Endothelial cell of umbilical vein (primary cell): Measurements from ENCODE around the gene CCDC107. TPM values are rescaled to one million over a fixed set of nuclear protein-coding genes. Genes with fewer than 3 reads are reported as not detected.

ENCODE experiments used
- BruUV-seq: library from RNA; stranded (reverse); fragments of 400-500 nt; replicated peaks from 2 replicates; lab custom pipeline; 2021; lab: Mats Ljungman, UMichigan
- CTCF ChIA-PET: fragments of 300-600, 350-600 bp; sonication (Branson Sonifier 250); formaldehyde crosslinking; loops from one replicate; lab custom pipeline; 2021; ENCODE audit warnings: antibody characterized with exemption, inconsistent platforms; lab: Charles Lee
- POLR2A ChIA-PET: fragments of 300-600, 350-600 bp; sonication (Branson Sonifier 250); formaldehyde crosslinking; loops from one replicate; lab custom pipeline; 2021; ENCODE audit warnings: antibody characterized with exemption, inconsistent platforms; lab: Charles Lee
- DNase-seq: peaks from one replicate; pipeline ENCODE4 v3.0.0-alpha.2; 2011; ENCODE audit warnings: low read depth, low spot score
- FAIRE-seq: peaks from 2 replicates; lab custom pipeline; 2011; peaks lifted over from hg19 to GRCh38; lab: Jason Lieb, UNC
- H2AFZ ChIP-seq: 2 replicates; pipeline ENCODE4 v1.6.0; 2012; ENCODE audit warnings: low read depth, low read length, control low read depth, inconsistent platforms
- H3K27ac ChIP-seq: 2 replicates; pipeline ENCODE4 v1.5.1; 2011; ENCODE audit warnings: low read depth, mild to moderate bottlenecking, control low read depth, low read length, moderate library complexity; ENCODE audit not compliant: insufficient read depth
- H3K27me3 ChIP-seq, 2 experiments: 2 replicates each; pipeline versions ENCODE4 v1.6.0 to v1.6.1; 2011; ENCODE audit warnings: low read length in 2 of 2, mixed read lengths in 1 of 2; ENCODE audit not compliant: control insufficient read depth in 2 of 2, insufficient read depth in 2 of 2
- H3K36me3 ChIP-seq, 2 experiments: 2 replicates in 1 of 2; 3 replicates in 1 of 2; pipeline ENCODE4 v1.5.1; 2011; ENCODE audit warnings: low read length in 2 of 2, mild to moderate bottlenecking in 1 of 2, moderate library complexity in 1 of 2; ENCODE audit not compliant: control insufficient read depth in 2 of 2, insufficient read depth in 2 of 2; ENCODE audit errors: extremely low read depth in 1 of 2
- H3K4me1 ChIP-seq: 3 replicates; pipeline ENCODE4 v1.5.1; 2011; ENCODE audit warnings: mild to moderate bottlenecking, low read length; ENCODE audit not compliant: control insufficient read depth, insufficient read depth; ENCODE audit errors: extremely low read depth
- H3K4me2 ChIP-seq: 2 replicates; pipeline ENCODE4 v1.6.1; 2011; ENCODE audit warnings: low read length, control low read depth, mixed read lengths; ENCODE audit not compliant: insufficient read depth
- H3K4me3 ChIP-seq, 3 experiments: fragments of 200-600 bp in 1 of 3; sonication (generic), shearing (Covaris generic) in 1 of 3; replicated peaks in 1 of 3; 2 replicates each; pipeline ENCODE4 v1.5.1; 2011 to 2016; ENCODE audit warnings: control low read depth in 3 of 3, low read length in 3 of 3, mild to moderate bottlenecking in 2 of 3, inconsistent platforms in 1 of 3, low read depth in 1 of 3, moderate library complexity in 1 of 3; ENCODE audit not compliant: insufficient read depth in 1 of 3
- H3K79me2 ChIP-seq: 2 replicates; pipeline ENCODE4 v1.6.0; 2012; ENCODE audit warnings: low read length, inconsistent platforms; ENCODE audit not compliant: control insufficient read depth, insufficient read depth
- H3K9ac ChIP-seq: replicated peaks from 2 replicates; pipeline ENCODE3; 2011; ENCODE audit warnings: low read length, control low read depth; ENCODE audit not compliant: insufficient read depth; ENCODE audit errors: extremely low read depth
- H3K9me1 ChIP-seq: replicated peaks from 3 replicates; pipeline ENCODE4 v1.6.0; 2011; ENCODE audit warnings: mild to moderate bottlenecking, low read length; ENCODE audit not compliant: control insufficient read depth, insufficient read depth; ENCODE audit errors: extremely low read depth
- H3K9me3 ChIP-seq: replicated peaks from 2 replicates; pipeline ENCODE4 v1.5.1; 2012; ENCODE audit warnings: low read length, inconsistent platforms; ENCODE audit not compliant: control insufficient read depth, insufficient read depth
- H4K20me1 ChIP-seq: replicated peaks from 2 replicates; pipeline ENCODE3; 2011; ENCODE audit warnings: mild to moderate bottlenecking, low read length; ENCODE audit not compliant: control insufficient read depth, insufficient read depth; ENCODE audit errors: extremely low read depth
- CTCF ChIP-seq, 2 donors: IDR thresholded peaks; 1 replicate in 1 of 2; 2 replicates in 1 of 2; pipeline ENCODE4 v1.5.1; 2011; ENCODE audit warnings: low read length in 2 of 2, mild to moderate bottlenecking in 2 of 2, moderate library complexity in 2 of 2, control low read depth in 1 of 2, inconsistent platforms in 1 of 2, low read depth in 1 of 2; ENCODE audit not compliant: insufficient read depth in 1 of 2; ENCODE audit errors: extremely low read depth in 1 of 2
- EZH2 ChIP-seq: IDR thresholded peaks from 2 replicates; pipeline ENCODE4 v1.6.1; 2012; ENCODE audit warnings: borderline replicate concordance, low read depth, mild to moderate bottlenecking, moderate library complexity, low read length, inconsistent platforms; ENCODE audit not compliant: severe bottlenecking
- FOS ChIP-seq: IDR thresholded peaks from 2 replicates; pipeline ENCODE4 v1.6.1; 2011; ENCODE audit warnings: mild to moderate bottlenecking, low read length, moderate library complexity, borderline replicate concordance; ENCODE audit not compliant: insufficient read depth
- GATA2 ChIP-seq: IDR thresholded peaks from 2 replicates; pipeline ENCODE4 v1.7.0; 2011; ENCODE audit warnings: low read depth, mild to moderate bottlenecking, moderate library complexity, mixed read lengths, low read length; ENCODE audit not compliant: insufficient read length, insufficient read depth
- JUN ChIP-seq: IDR thresholded peaks from 2 replicates; pipeline ENCODE4 v1.6.1; 2011; ENCODE audit warnings: borderline replicate concordance, low read depth; ENCODE audit not compliant: insufficient read length, insufficient read depth
- MAX ChIP-seq: IDR thresholded peaks from 2 replicates; pipeline ENCODE4 v1.6.1; 2011; ENCODE audit not compliant: insufficient read depth, insufficient read length
- MYC ChIP-seq: IDR thresholded peaks from one replicate; pipeline ENCODE4 v1.6.1; 2011; ENCODE audit warnings: mild to moderate bottlenecking, low read depth, low read length
- POLR2A ChIP-seq: IDR thresholded peaks from 2 replicates; pipeline ENCODE4 v1.6.1; 2012; ENCODE audit warnings: low read depth, mild to moderate bottlenecking, control low read depth, low read length
- POLR2AphosphoS5 ChIP-seq: IDR thresholded peaks from 2 replicates; pipeline ENCODE4 v1.6.1; 2012; ENCODE audit warnings: low read depth, mild to moderate bottlenecking, control low read depth, low read length, moderate library complexity; ENCODE audit not compliant: insufficient read depth
- dilution Hi-C: fragments of 300-500 bp; cut with MboI; formaldehyde crosslinking; loops from one replicate; pipeline ENCODE4 v1.15.0; 2019; ENCODE audit warnings: low sequenced_read_pairs; ENCODE audit not compliant: extremely low pct_ligation_motif_present
- intact Hi-C: fragments of 100-400 bp; cut with micrococcal nuclease; formaldehyde crosslinking; loops from one replicate; pipeline ENCODE4 v1.10.0; 2022
- polyA plus RNA-seq, 4 experiments: library from polyadenylated mRNA; depleted of rRNA in 3 of 4; stranded (reverse) in 3 of 4; unstranded in 1 of 4; fragments of >200 nt; gene quantifications; 2 replicates each; pipeline versions ENCODE4 v1.2.1 to v1.2.3, GENCODE V29; 2011 to 2012; ENCODE audit warnings: missing spikeins in 1 of 4
- total RNA-seq: library from RNA; stranded (reverse); gene quantifications from 2 replicates; pipeline ENCODE4 v1.2.3, GENCODE V29; 2021

Gene CCDC107
- total and polyA plus RNA-seq, 2 donors (not counting 3 experiments of a cell fraction or from before 2014, with no cell fraction given), result 13.2 to 16.0 TPM

GRCh38 chr9:35616681-35617459 is 41.2 kb upstream of the CCDC107 start:
- intact Hi-C loops, result no loop called here
- POLR2A ChIA-PET, result no interaction called here

GRCh38 chr9:35617548-35617947 is 40.5 kb upstream of the CCDC107 start:
- ChIA-PET POLR2A (no interaction called here), CTCF (interaction anchor here (1.3 kb wide), 1 partner anchor 11 kb away, joined by 4 read pairs; no protein-coding TSS in a partner anchor)
- Histone ChIP-seq H3K9me3 (no peaks in the 10 kb centered on the region), H3K9ac (no peak overlapping the region), H3K4me3 (no peak overlapping the region), H3K4me2 (no peak overlapping the region), H3K27me3 (peaks cover 33 to 44% of the 10 kb centered on the region in 2 experiments), H3K79me2 (no peaks in the 10 kb centered on the region), H4K20me1 (no peaks in the 10 kb centered on the region), H3K4me1 (no peaks in the 10 kb centered on the region), H2AFZ (no peak overlapping the region), H3K36me3 (no peaks in the 10 kb centered on the region), H3K27ac (no peak overlapping the region), H3K9me1 (no peaks in the 10 kb centered on the region)
- TF ChIP-seq POLR2A (no peak), MYC (no peak), CTCF (IDR thresholded peaks at IDR 0.05; ENCODE audit: extremely low read depth in 1 of 2, insufficient read depth in 1 of 2, low read depth in 1 of 2, low read length in 2 of 2) (no peak), JUN (no peak), GATA2 (no peak), MAX (no peak), FOS (no peak), POLR2AphosphoS5 (no peak), EZH2 (no peak)
- intact Hi-C loops (no loop called here), dilution Hi-C loops (no loop called here)
- DNase-seq, result no peak
- BruUV-seq, result no TSS peak
- no peak for FAIRE-seq

More at GRCh38 chr9:35616681-35617459, 41.2 kb upstream of the CCDC107 start:
- H4K20me1 ChIP-seq, result no peaks in the 10 kb centered on the region
- CTCF ChIA-PET, result interaction anchor here (1.3 to 1.4 kb wide), 2 partner anchors 9 to 12 kb away, joined by 4 read pairs; no protein-coding TSS in a partner anchor
- H3K79me2 ChIP-seq, result no peaks in the 10 kb centered on the region
- peak overlapping the region; percentile 16 for H2AFZ ChIP-seq
- H3K9ac ChIP-seq, result no peak overlapping the region
- H3K4me1 ChIP-seq, result no peaks in the 10 kb centered on the region
- peaks cover 33 to 44% of the 10 kb centered on the region in 2 experiments for H3K27me3 ChIP-seq
- H3K4me2 ChIP-seq, result no peak overlapping the region
- no peaks in the 10 kb centered on the region for H3K36me3 ChIP-seq
- H3K9me3 ChIP-seq, result no peaks in the 10 kb centered on the region
- dilution Hi-C loops, result no loop called here
- H3K27ac ChIP-seq, result no peak overlapping the region
- BruUV-seq, result no TSS peak
- DNase-seq, result peak; percentile 27
- FAIRE-seq, result peak; percentile 31
- H3K4me3 ChIP-seq, result no peak overlapping the region
- TF ChIP-seq EZH2 (peak; percentile 75), POLR2A (no peak)
- no peaks in the 10 kb centered on the region for H3K9me1 ChIP-seq
